HG02981 (cell line): ENCODE results near the gene MALT1.
"Not testable (repeated sequence)": the region's sequence is repeated elsewhere in the genome, so short reads cannot be mapped to it uniquely, and the experiment has no call there.

Experiments
- ATAC-seq: cut with Tn5 transposase; IDR thresholded peaks from one replicate; pipeline ENCODE4 v1.9.1; 2021; ENCODE audit warnings: mild to moderate bottlenecking, moderate library complexity; ENCODE audit not compliant: unreplicated experiment

Gene MALT1

GRCh38 chr18:58730618-58731017 is 59.4 kb downstream of the MALT1 start:
- ATAC-seq: no peak

GRCh38 chr18:58732471-58732870 is 61.2 kb downstream of the MALT1 start:
- ATAC-seq: no peak

- no peak for ATAC-seq
These were observed 62.6 kb downstream of the MALT1 start for GRCh38 chr18:58733866-58734265.

- ATAC-seq: no peak
These were observed 67.1 kb downstream of the MALT1 start for GRCh38 chr18:58738322-58738721.

GRCh38 chr18:58745914-58746313 is 74.6 kb downstream of the MALT1 start:
- ATAC-seq: no peak

GRCh38 chr18:58748899-58749595 is 77.8 kb downstream of the MALT1 start:
- ATAC-seq: no peak

- ATAC-seq: no peak
These were observed 82.7 kb downstream of the MALT1 start for GRCh38 chr18:58753976-58754375.

GRCh38 chr18:58754544-58755068 is 83.3 kb downstream of the MALT1 start:
- no peak for ATAC-seq

- no peak for ATAC-seq
These were observed 84.2 kb downstream of the MALT1 start for GRCh38 chr18:58755304-58756010.

GRCh38 chr18:58756148-58756547 is 84.9 kb downstream of the MALT1 start:
- no peak for ATAC-seq

GRCh38 chr18:58756596-58757240 is 85.5 kb downstream of the MALT1 start:
- ATAC-seq: no peak

GRCh38 chr18:58757351-58757750 is 86.1 kb downstream of the MALT1 start:
- not testable (repeated sequence) for ATAC-seq

GRCh38 chr18:58758046-58758445 is 86.8 kb downstream of the MALT1 start:
- ATAC-seq: no peak

GRCh38 chr18:58758606-58759005 is 87.3 kb downstream of the MALT1 start:
- ATAC-seq: no peak

- ATAC-seq: peak; percentile 62
These were observed 90.1 kb downstream of the MALT1 start for GRCh38 chr18:58761241-58761969.

GRCh38 chr18:58761970-58762780 is 90.9 kb downstream of the MALT1 start:
- no peak for ATAC-seq

- no peak for ATAC-seq
These were observed 91.5 kb downstream of the MALT1 start for GRCh38 chr18:58762781-58763171.

- ATAC-seq: no peak
These were observed 94.9 kb downstream of the MALT1 start for GRCh38 chr18:58766164-58766563.

- ATAC-seq: no peak
These were observed 95.7 kb downstream of the MALT1 start for GRCh38 chr18:58766946-58767345.

- peak; percentile 81 for ATAC-seq
These were observed 97.2 kb downstream of the MALT1 start for GRCh38 chr18:58768293-58768974.
